ENCODE results near the gene MOB2. TPM values are rescaled to one million over a fixed set of nuclear protein-coding genes. Genes with fewer than 3 reads are reported as not detected.

MOB2 gene
- total and polyA plus RNA-seq, 9 of the 15 experiments (the other 6 are each of a cell fraction or from before 2014, with no cell fraction given) = 0.17 to 36.8 (median 19.2) TPM

DNA sequence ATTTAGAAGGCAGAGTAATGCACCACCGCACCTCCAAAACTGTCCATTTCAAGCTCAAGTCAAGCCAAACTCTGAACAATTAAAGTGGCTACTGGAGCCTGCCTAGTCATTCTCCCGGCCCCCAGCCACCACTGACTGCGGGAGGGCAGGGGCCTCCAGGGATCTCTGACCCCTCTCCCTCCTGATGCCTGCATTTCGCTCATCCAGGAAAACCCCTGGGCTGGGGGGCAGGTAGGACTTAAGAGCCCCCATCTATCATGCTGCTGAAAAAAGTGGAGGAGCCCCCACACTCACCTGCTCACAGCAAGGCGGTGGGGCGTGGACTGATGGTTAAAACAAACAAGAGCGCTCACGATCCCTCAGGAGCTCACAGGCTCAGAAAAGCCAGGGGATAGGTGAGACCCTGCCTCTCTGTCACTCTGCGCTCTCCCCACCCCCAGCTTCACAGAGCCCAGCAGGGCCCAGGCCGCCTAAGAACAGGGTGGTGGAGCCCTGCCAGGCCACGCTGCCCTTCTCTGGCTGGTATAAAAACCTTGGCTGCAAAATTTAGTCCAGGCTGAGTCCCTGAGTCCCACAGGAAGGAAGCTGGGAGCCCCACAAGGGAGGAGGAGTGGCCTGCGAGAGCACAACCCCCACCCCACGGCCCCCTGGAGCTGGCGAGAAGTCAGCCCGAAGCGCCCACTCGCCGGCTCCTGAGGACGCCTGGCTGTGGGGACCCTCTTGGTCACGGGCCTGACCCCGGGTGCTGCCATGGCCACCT lies 21.0 kb upstream of the MOB2 start (continued):
- TF ChIP-seq, protein P1, sequence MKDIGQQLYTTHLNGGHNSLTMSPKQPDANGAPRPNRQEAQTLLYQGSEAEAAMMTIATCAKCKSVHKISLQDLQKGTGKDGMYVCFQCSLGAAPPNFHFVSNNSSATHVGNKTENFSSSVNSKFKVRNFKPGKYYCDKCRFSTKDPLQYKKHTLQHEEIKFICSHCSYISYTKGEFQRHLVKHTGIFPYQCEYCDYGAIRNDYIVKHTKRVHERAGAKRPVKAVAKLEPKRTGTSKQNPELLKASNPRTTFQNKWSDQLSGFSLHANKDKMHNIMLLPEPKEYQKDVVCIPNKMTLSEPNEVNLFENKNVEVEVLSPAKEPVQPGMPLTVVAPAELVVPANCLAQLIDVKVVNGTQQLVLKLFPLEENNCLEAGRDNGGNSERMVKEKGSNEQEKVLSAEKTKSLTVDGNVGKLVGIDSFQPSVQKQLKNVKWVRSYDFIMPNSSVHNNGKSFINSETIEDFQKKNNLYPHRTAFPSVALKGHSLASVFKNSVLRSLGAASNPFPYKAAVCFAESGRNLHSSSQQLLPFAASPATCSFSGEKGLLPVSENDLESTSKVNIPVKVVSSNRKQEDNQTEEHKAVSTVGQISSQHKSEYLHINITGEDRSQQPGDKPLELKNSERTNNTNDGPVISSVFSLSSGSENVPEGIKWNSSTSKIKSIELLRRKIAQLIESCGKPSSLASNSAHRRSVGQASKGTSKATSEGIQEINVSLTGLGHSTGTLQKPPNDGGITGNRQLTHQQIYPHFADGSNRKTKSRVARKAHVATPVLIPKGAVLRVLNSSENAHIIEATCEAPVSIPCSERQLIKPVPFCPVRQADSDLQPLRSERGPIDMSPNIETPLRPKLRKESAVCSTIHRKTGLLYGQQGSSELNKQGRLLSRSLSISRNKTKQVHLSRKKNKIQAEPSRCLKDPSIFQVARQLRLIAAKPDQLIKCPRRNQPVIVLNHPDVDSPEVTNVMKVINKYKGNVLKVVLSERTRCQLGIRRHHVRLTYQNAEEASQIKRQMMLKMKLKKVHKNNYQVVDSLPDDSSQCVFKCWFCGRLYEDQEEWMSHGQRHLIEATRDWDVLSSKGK (CRISPR knock-in tag; IDR thresholded peaks at IDR 0.05) = no peak
- TF ChIP-seq MCM5 (IDR thresholded peaks at IDR 0.05; ENCODE audit: low read depth) = no peak
- TF ChIP-seq PCBP1 (IDR thresholded peaks at IDR 0.05; ENCODE audit: low read depth, low read length, poor library complexity, severe bottlenecking) = no peak
- no peak for TF ChIP-seq NR2C1 (IDR thresholded peaks at IDR 0.05)
- TF ChIP-seq NR2C1 (tag; IDR thresholded peaks at IDR 0.05) = no peak
- TF ChIP-seq MTF1 (CRISPR knock-in tag; IDR thresholded peaks at IDR 0.05; ENCODE audit: borderline replicate concordance) = no peak
- no peak for TF ChIP-seq CEBPG (CRISPR knock-in tag; IDR thresholded peaks at IDR 0.05)
- no peak for TF ChIP-seq CEBPG (tag; conservative IDR thresholded peaks at IDR 0.05 in 1 of 2, IDR thresholded peaks at IDR 0.05 in 1 of 2)
- TF ChIP-seq, protein P2, sequence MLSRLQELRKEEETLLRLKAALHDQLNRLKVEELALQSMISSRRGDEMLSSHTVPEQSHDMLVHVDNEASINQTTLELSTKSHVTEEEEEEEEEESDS (CRISPR knock-in tag; IDR thresholded peaks at IDR 0.05) = no peak
- TF ChIP-seq HNRNPK (IDR thresholded peaks at IDR 0.05; ENCODE audit: low read depth, low read length, poor library complexity, severe bottlenecking) = no peak
- TF ChIP-seq ELF4 (CRISPR knock-in tag; IDR thresholded peaks at IDR 0.05) = no peak
- TF ChIP-seq NR3C1 (CRISPR knock-in tag; IDR thresholded peaks at IDR 0.05) = no peak
